ENCODE results near the gene RFTN1.

DNA sequence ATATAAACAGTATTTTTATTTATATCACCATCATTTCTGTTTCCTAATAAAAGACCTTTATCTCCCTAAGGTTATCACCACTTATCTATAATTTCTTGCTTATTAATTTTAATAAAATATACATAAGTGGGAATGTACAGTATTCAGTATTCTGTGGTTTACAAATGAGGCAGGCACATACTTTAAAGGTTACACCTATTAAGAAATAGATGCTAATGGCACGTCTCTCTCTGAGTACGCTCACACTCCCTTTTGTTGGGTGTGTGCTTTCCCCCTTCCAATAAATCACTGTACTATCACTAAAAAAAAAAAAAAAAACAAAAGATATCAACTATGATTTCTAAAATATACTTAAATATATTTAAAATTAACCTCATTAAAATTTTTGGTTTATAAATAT is 239.6 kb downstream of the RFTN1 start:
- TF ChIP-seq, protein P1, sequence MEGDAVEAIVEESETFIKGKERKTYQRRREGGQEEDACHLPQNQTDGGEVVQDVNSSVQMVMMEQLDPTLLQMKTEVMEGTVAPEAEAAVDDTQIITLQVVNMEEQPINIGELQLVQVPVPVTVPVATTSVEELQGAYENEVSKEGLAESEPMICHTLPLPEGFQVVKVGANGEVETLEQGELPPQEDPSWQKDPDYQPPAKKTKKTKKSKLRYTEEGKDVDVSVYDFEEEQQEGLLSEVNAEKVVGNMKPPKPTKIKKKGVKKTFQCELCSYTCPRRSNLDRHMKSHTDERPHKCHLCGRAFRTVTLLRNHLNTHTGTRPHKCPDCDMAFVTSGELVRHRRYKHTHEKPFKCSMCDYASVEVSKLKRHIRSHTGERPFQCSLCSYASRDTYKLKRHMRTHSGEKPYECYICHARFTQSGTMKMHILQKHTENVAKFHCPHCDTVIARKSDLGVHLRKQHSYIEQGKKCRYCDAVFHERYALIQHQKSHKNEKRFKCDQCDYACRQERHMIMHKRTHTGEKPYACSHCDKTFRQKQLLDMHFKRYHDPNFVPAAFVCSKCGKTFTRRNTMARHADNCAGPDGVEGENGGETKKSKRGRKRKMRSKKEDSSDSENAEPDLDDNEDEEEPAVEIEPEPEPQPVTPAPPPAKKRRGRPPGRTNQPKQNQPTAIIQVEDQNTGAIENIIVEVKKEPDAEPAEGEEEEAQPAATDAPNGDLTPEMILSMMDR (IDR thresholded peaks at IDR 0.05), result no peak
- TF ChIP-seq EZH2 (IDR thresholded peaks at IDR 0.05; ENCODE audit: borderline replicate concordance, insufficient read depth, low read depth, low read length, poor library complexity, severe bottlenecking), result no peak
